ENCODE data around the gene HMCN1.

Gene HMCN1

DNA sequence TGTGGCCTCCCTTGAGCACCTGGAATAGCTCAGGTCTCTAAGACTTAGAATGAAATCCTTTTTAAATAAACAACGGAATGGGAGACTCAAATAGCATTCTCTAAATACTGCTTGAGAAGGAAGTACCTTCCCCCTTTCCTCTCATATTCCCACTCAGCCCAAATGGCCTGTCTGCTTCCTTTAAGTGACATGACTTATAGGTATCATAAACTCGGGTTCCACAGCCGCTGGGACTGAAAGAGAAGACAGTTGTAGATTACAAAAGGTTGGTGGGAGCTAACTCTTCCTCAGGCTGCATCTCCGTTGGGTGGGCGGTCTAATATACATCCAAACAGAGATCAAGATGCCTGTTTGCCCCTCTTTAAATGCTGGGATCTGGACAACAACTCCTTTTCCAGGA, 1.2 kb upstream of the HMCN1 start:
- ChIA-PET POLR2A (no interaction called here), CTCF (interaction anchor here (0.6 to 4.2 kb wide), 4 partner anchors 13 to 136 kb away, joined by 3 to 33 read pairs (median 3); no protein-coding TSS in a partner anchor)
- H3K4me3 ChIP-seq (ENCODE audit: low read depth, low read length): no peak overlapping the region
- no peak for DNase-seq (ENCODE audit: low read depth, low spot score)
- TF ChIP-seq, protein P1, sequence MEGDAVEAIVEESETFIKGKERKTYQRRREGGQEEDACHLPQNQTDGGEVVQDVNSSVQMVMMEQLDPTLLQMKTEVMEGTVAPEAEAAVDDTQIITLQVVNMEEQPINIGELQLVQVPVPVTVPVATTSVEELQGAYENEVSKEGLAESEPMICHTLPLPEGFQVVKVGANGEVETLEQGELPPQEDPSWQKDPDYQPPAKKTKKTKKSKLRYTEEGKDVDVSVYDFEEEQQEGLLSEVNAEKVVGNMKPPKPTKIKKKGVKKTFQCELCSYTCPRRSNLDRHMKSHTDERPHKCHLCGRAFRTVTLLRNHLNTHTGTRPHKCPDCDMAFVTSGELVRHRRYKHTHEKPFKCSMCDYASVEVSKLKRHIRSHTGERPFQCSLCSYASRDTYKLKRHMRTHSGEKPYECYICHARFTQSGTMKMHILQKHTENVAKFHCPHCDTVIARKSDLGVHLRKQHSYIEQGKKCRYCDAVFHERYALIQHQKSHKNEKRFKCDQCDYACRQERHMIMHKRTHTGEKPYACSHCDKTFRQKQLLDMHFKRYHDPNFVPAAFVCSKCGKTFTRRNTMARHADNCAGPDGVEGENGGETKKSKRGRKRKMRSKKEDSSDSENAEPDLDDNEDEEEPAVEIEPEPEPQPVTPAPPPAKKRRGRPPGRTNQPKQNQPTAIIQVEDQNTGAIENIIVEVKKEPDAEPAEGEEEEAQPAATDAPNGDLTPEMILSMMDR (IDR thresholded peaks at IDR 0.05; ENCODE audit: insufficient read depth, low read length, missing control alignments): no peak

DNA sequence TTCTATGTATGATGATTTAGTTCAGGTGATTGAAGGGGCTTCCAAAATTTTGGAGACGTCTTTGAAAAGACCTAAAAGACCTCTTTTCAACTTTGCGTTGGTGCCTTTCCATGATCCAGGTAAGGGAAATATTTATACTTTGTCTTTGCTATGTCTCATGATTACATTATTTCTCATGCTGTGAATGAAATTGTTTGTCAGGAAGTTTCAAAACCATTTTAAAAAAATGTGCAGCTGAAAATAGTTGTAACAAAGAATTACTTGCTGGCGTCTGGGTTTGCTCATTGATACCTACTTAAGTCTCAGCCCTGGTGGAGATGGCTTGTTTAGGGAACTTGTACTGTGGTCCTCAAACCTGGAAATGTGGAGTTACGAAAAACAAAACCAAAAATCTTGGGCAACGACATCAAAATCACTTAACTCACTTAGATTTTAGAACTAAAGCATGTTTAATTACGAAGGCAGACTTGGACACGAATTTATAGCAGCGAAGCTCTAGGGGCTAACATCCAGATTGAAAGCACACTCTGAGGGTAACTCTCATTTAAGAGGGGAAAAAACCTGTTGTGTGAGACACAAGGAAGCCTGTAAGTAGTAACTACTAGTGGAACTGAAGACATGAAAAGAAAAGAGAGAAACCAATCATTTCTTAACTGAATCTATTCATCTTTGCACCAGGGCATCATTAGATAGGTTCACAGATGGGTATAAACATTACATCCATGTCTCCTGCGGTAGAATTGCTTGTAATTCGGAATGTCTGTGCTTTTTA, 924 bp downstream of the HMCN1 start:
- no peak for DNase-seq (ENCODE audit: low read depth, low spot score)
- ChIA-PET POLR2A (interaction anchor here (1.4 to 1.5 kb wide), 3 partner anchors 13 to 16 kb away, joined by 3 to 4 read pairs (median 4); no protein-coding TSS in a partner anchor), CTCF (interaction anchor here (0.8 to 4.2 kb wide), 8 partner anchors 10 to 477 kb away, joined by 3 to 33 read pairs (median 4); no protein-coding TSS in a partner anchor)
- peak overlapping the region; percentile 61 for H3K4me3 ChIP-seq (ENCODE audit: low read depth, low read length)
- TF ChIP-seq, protein P1 (IDR thresholded peaks at IDR 0.05; ENCODE audit: insufficient read depth, low read length, missing control alignments): no peak

DNA sequence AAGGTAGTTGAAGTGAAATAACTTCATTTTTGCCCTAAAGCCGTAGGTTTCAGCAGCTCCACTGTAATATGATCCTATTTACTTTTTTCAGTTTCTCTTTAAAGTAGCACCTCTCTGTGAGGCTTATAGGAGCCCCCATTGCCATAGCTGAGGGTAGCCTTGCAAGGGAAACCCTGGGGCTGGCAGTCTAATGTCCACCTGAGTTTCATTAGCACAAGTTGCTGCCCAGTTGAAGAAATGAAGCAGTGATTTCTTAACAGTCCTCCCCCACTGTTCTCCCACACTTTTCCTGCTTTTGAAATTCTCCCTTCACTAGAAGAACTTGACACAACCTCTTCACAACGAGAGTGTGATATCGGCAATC, 1.5 kb downstream of the HMCN1 start:
- TF ChIP-seq, protein P1 (IDR thresholded peaks at IDR 0.05; ENCODE audit: insufficient read depth, low read length, missing control alignments): no peak
- peak overlapping the region; percentile 61 for H3K4me3 ChIP-seq (ENCODE audit: low read depth, low read length)
- POLR2A ChIA-PET: no interaction called here
- CTCF ChIA-PET: interaction anchor here (1.7 to 4.2 kb wide), 3 partner anchors 13 to 477 kb away, joined by 5 to 33 read pairs (median 7); no protein-coding TSS in a partner anchor
- no peak for DNase-seq (ENCODE audit: low read depth, low spot score)

DNA sequence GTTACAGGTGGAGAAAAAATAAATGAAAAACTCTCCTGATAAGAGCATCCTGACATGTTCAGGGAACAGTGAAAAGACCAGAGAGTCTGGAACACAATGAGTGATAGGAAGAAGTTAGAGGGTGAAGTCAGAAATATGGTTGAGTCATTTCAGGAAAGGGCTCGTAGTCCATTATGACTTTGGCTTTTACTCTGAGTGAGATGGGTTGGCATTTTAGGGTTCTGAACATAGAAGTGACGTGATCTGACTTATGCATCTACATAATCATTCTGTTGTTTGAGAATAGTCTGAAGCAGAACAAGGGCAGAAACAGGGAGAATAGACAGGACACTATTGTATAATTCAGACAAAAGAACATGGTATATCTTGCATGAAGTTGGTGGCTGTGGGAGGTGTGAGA, 5.8 kb downstream of the HMCN1 start:
- TF ChIP-seq, protein P1 (IDR thresholded peaks at IDR 0.05; ENCODE audit: insufficient read depth, low read length, missing control alignments): no peak
- POLR2A ChIA-PET: no interaction called here
- DNase-seq (ENCODE audit: low read depth, low spot score): no peak

DNA sequence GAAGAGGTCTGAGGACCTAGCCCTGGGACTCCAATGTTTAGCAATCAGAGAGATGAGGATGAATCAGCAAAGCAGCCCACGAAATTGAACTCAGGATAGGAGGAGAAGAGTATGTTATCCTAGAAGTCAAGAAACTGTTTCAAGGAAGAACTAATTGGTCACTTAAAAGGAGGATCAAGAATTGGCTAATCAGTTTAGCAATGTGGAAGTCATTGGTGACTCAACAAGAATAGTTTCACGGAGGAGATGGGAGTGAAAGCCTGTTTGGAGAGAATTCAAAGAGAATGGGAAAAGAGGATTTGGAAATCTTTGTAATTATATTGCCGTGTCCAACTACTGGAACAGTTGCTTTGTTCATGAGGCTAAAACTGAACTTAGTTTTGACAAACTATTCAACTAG, 7.4 kb downstream of the HMCN1 start:
- POLR2A ChIA-PET: no interaction called here
- CTCF ChIA-PET: no interaction called here
- TF ChIP-seq, protein P1 (IDR thresholded peaks at IDR 0.05; ENCODE audit: insufficient read depth, low read length, missing control alignments): no peak
- H3K4me3 ChIP-seq (ENCODE audit: low read depth, low read length): no peak overlapping the region
- DNase-seq (ENCODE audit: low read depth, low spot score): no peak

More for the DNA sequence above, 5.8 kb downstream of the HMCN1 start:
- H3K4me3 ChIP-seq (ENCODE audit: low read depth, low read length): no peak overlapping the region
- CTCF ChIA-PET: no interaction called here

DNA sequence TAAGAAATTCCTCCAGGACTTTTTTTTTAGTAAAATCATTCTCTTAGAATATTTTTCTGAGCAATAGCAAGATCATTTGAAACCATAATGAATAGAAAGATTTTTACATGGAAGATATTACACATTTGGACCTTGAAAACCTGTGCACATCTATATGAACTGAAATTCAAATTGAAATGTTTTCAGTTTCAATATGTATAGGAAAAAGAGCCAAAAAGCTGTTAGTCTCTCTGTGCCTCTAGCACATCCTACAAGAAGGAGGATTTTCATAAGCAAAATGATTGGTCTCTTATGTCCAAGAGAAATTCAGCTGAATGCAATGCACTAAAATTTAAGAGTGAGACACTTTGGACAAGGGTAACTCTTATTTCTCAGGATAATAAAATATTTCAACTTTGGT, 8.2 kb downstream of the HMCN1 start:
- TF ChIP-seq, protein P1 (IDR thresholded peaks at IDR 0.05; ENCODE audit: insufficient read depth, low read length, missing control alignments): no peak
- POLR2A ChIA-PET: no interaction called here
- no peak overlapping the region for H3K4me3 ChIP-seq (ENCODE audit: low read depth, low read length)
- CTCF ChIA-PET: no interaction called here
- no peak for DNase-seq (ENCODE audit: low read depth, low spot score)
